Measurements from ENCODE around the gene HRH4. TPM values are rescaled to one million over a fixed set of nuclear protein-coding genes. Genes with fewer than 3 reads are reported as not detected.

Gene HRH4
- polyA plus RNA-seq, 6 donors from 2014 or later: not detected

GRCh38 chr18:24500217-24500616, 39.8 kb downstream of the HRH4 start:
- ATAC-seq (ENCODE audit: low read depth in 2 of 2) (no peak), DNase-seq (no peak)
- H3K4me3 Mint-ChIP-seq: no peak overlapping the region
- peak overlapping the region in 1 of 6 donors; percentile 39 for H3K27ac Mint-ChIP-seq
- H3K4me1 Mint-ChIP-seq: peaks cover 0 to 1% (median 0%) of the 10 kb centered on the region in 3 donors
- H3K9me3 Mint-ChIP-seq: no peaks in the 10 kb centered on the region
- no peaks in the 10 kb centered on the region for H3K36me3 Mint-ChIP-seq
- H3K27me3 Mint-ChIP-seq: peaks cover 5 to 18% (median 8%) of the 10 kb centered on the region in 3 donors

GRCh38 chr18:24500766-24501165, 40.3 kb downstream of the HRH4 start:
- Mint-ChIP-seq H3K36me3 (no peaks in the 10 kb centered on the region), H3K27me3 (peaks cover 5 to 18% (median 10%) of the 10 kb centered on the region in 3 donors), H3K4me3 (no peak overlapping the region), H3K4me1 (peaks cover 0 to 1% (median 0%) of the 10 kb centered on the region in 3 donors), H3K9me3 (no peaks in the 10 kb centered on the region), H3K27ac (no peak overlapping the region)
- DNase-seq (no peak), ATAC-seq (ENCODE audit: low read depth in 2 of 2) (no peak)

GRCh38 chr18:24502667-24503523, 42.5 kb downstream of the HRH4 start:
- no peaks in the 10 kb centered on the region for H3K36me3 Mint-ChIP-seq
- H3K4me1 Mint-ChIP-seq: peaks cover 0 to 1% (median 0%) of the 10 kb centered on the region in 3 donors
- peaks cover 5 to 18% (median 13%) of the 10 kb centered on the region in 3 donors for H3K27me3 Mint-ChIP-seq
- H3K9me3 Mint-ChIP-seq: no peaks in the 10 kb centered on the region
- no peak overlapping the region for H3K27ac Mint-ChIP-seq
- ATAC-seq (ENCODE audit: low read depth in 2 of 2): no peak
- H3K4me3 Mint-ChIP-seq: no peak overlapping the region
- DNase-seq: no peak

- H3K36me3 Mint-ChIP-seq: no peaks in the 10 kb centered on the region
- H3K4me3 Mint-ChIP-seq: no peak overlapping the region
- H3K27me3 Mint-ChIP-seq: peaks cover 5 to 13% (median 9%) of the 10 kb centered on the region in 3 donors
- no peaks in the 10 kb centered on the region for H3K4me1 Mint-ChIP-seq
- DNase-seq: no peak
- H3K27ac Mint-ChIP-seq: no peak overlapping the region
- no peak for ATAC-seq (ENCODE audit: low read depth in 2 of 2)
- no peaks in the 10 kb centered on the region for H3K9me3 Mint-ChIP-seq
Observed at GRCh38 chr18:24504401-24504800, 44.0 kb downstream of the HRH4 start.

- Mint-ChIP-seq H3K27me3 (peaks cover 2 to 10% (median 4%) of the 10 kb centered on the region in 3 donors), H3K36me3 (no peaks in the 10 kb centered on the region), H3K4me3 (no peak overlapping the region), H3K27ac (no peak overlapping the region), H3K9me3 (peaks cover 0 to 2% (median 0%) of the 10 kb centered on the region in 7 donors), H3K4me1 (no peaks in the 10 kb centered on the region)
- no peak for DNase-seq
- ATAC-seq (ENCODE audit: low read depth in 2 of 2): no peak
Observed at GRCh38 chr18:24506175-24506574, 45.7 kb downstream of the HRH4 start.

GRCh38 chr18:24509435-24509834, 49.0 kb downstream of the HRH4 start:
- peak overlapping the region in 1 of 6 donors; percentile 71 for H3K27ac Mint-ChIP-seq
- peaks cover 0 to 9% (median 0%) of the 10 kb centered on the region in 3 donors for H3K27me3 Mint-ChIP-seq
- H3K4me1 Mint-ChIP-seq: no peaks in the 10 kb centered on the region
- peaks cover 0 to 4% (median 0%) of the 10 kb centered on the region in 7 donors for H3K9me3 Mint-ChIP-seq
- DNase-seq (no peak), ATAC-seq (ENCODE audit: low read depth in 2 of 2) (no peak)
- peak overlapping the region in 1 of 8 donors; percentile 35 for H3K4me3 Mint-ChIP-seq
- no peaks in the 10 kb centered on the region for H3K36me3 Mint-ChIP-seq

- H3K27me3 Mint-ChIP-seq: peaks cover 0 to 17% (median 10%) of the 10 kb centered on the region in 3 donors
Observed at GRCh38 chr18:24514439-24514838, 54.0 kb downstream of the HRH4 start.

GRCh38 chr18:24515721-24516120, 55.3 kb downstream of the HRH4 start:
- no peak for DNase-seq
- Mint-ChIP-seq H3K9me3 (peaks cover 0 to 4% (median 0%) of the 10 kb centered on the region in 7 donors), H3K27ac (no peak overlapping the region), H3K4me1 (no peaks in the 10 kb centered on the region), H3K4me3 (no peak overlapping the region), H3K27me3 (peaks cover 0 to 17% (median 10%) of the 10 kb centered on the region in 3 donors), H3K36me3 (no peaks in the 10 kb centered on the region)
- ATAC-seq (ENCODE audit: low read depth in 2 of 2): no peak

More at GRCh38 chr18:24514439-24514838, 54.0 kb downstream of the HRH4 start:
- Mint-ChIP-seq H3K27ac (peak overlapping the region in 2 of 6 donors; percentile 16 to 78), H3K9me3 (peaks cover 0 to 4% (median 0%) of the 10 kb centered on the region in 7 donors), H3K36me3 (no peaks in the 10 kb centered on the region), H3K4me3 (no peak overlapping the region), H3K4me1 (no peaks in the 10 kb centered on the region)
- DNase-seq (no peak), ATAC-seq (ENCODE audit: low read depth in 2 of 2) (no peak)

- ATAC-seq (ENCODE audit: low read depth in 2 of 2): no peak
- H3K9me3 Mint-ChIP-seq: peaks cover 0 to 4% (median 0%) of the 10 kb centered on the region in 7 donors
- no peaks in the 10 kb centered on the region for H3K4me1 Mint-ChIP-seq
- H3K36me3 Mint-ChIP-seq: no peaks in the 10 kb centered on the region
- no peak overlapping the region for H3K27ac Mint-ChIP-seq
- DNase-seq: no peak
- H3K27me3 Mint-ChIP-seq: peaks cover 0 to 17% (median 10%) of the 10 kb centered on the region in 3 donors
- no peak overlapping the region for H3K4me3 Mint-ChIP-seq
Observed at GRCh38 chr18:24516261-24516660, 55.8 kb downstream of the HRH4 start.

GRCh38 chr18:24517554-24517953, 57.1 kb downstream of the HRH4 start:
- no peaks in the 10 kb centered on the region for H3K4me1 Mint-ChIP-seq
- H3K27me3 Mint-ChIP-seq: peaks cover 0 to 17% (median 10%) of the 10 kb centered on the region in 3 donors
- H3K27ac Mint-ChIP-seq: no peak overlapping the region
- no peak for ATAC-seq (ENCODE audit: low read depth in 2 of 2)
- peaks cover 0 to 4% (median 0%) of the 10 kb centered on the region in 7 donors for H3K9me3 Mint-ChIP-seq
- DNase-seq: no peak
- no peaks in the 10 kb centered on the region for H3K36me3 Mint-ChIP-seq
- H3K4me3 Mint-ChIP-seq: no peak overlapping the region

GRCh38 chr18:24518596-24518995, 58.2 kb downstream of the HRH4 start:
- no peak for DNase-seq
- ATAC-seq (ENCODE audit: low read depth in 2 of 2): no peak
- H3K27ac Mint-ChIP-seq: peak overlapping the region in 1 of 6 donors; percentile 7
- H3K4me1 Mint-ChIP-seq: no peaks in the 10 kb centered on the region
- H3K27me3 Mint-ChIP-seq: peaks cover 0 to 17% (median 6%) of the 10 kb centered on the region in 3 donors
- H3K36me3 Mint-ChIP-seq: no peaks in the 10 kb centered on the region
- H3K4me3 Mint-ChIP-seq: no peak overlapping the region
- H3K9me3 Mint-ChIP-seq: no peaks in the 10 kb centered on the region

Measured in naive B cell (primary cell).